Measurements from ENCODE around the gene STAP2.

STAP2 gene

GRCh38 chr19:4326215-4326836, 12.3 kb downstream of the STAP2 start:
- H3K36me3 ChIP-seq (ENCODE audit: control insufficient read depth, insufficient read depth, low read length), result peaks cover 3% of the 10 kb centered on the region; the same call in 1 of the 2 replicates
- WGBS (ENCODE audit: insufficient coverage, insufficient read length), result no CpG with 5 or more reads among the region's 13 CpGs
- peaks cover 4% of the 10 kb centered on the region; the same call in 1 of the 2 replicates for H3K4me1 ChIP-seq (ENCODE audit: control insufficient read depth, insufficient read depth, low read length)
- H3K9me3 ChIP-seq (ENCODE audit: control insufficient read depth, insufficient read depth, low read length), result no peaks in the 10 kb centered on the region
- H3K27ac ChIP-seq (ENCODE audit: low read length), result no peak overlapping the region
- H3K4me3 ChIP-seq (ENCODE audit: low read length), result peak overlapping the region; percentile 49; the same call in 1 of the 2 replicates
- H3K27me3 ChIP-seq (ENCODE audit: control insufficient read depth, insufficient read depth, low read length), result no peaks in the 10 kb centered on the region
- DNase-seq (ENCODE audit: low read depth, low spot score), result no peak

DNA sequence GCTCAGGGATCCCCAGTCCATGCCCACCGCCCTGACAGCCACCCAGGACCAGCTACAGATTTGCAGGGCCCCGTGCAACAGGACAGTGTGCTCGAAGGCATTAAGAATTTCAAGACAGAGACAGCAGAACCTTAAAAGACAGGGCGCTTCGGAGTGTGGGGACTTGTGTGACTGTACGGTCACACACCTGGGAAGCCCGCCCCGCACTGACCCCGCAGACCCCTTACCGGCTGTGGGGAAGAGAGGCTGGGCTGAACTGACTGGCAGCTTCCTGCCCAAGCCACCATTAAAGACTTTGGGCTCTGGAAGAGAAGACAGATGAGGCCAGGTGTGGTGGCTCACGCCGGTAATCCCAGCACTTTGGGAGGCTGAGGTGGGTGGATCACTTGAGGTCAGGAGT, 14.4 kb downstream of the STAP2 start:
- peaks cover 3% of the 10 kb centered on the region; the same call in 1 of the 2 replicates for H3K9me3 ChIP-seq (ENCODE audit: control insufficient read depth, insufficient read depth, low read length)
- H3K4me1 ChIP-seq (ENCODE audit: control insufficient read depth, insufficient read depth, low read length), result peaks cover 3% of the 10 kb centered on the region; the same call in 1 of the 2 replicates
- peaks cover 3% of the 10 kb centered on the region; the same call in 1 of the 2 replicates for H3K36me3 ChIP-seq (ENCODE audit: control insufficient read depth, insufficient read depth, low read length)
- no peak overlapping the region for H3K27ac ChIP-seq (ENCODE audit: low read length)
- no CpG with 5 or more reads among the region's 12 CpGs for WGBS (ENCODE audit: insufficient coverage, insufficient read length)
- H3K27me3 ChIP-seq (ENCODE audit: control insufficient read depth, insufficient read depth, low read length), result no peaks in the 10 kb centered on the region
- no peak overlapping the region for H3K4me3 ChIP-seq (ENCODE audit: low read length)
- no peak for DNase-seq (ENCODE audit: low read depth, low spot score)

- Histone ChIP-seq H3K9me3 (ENCODE audit: control insufficient read depth, insufficient read depth, low read length) (peaks cover 3% of the 10 kb centered on the region; the same call in 1 of the 2 replicates), H3K4me1 (ENCODE audit: control insufficient read depth, insufficient read depth, low read length) (0 out of 2 replicates have a peak, but pooled peaks cover 2% of the 10 kb centered on the region), H3K36me3 (ENCODE audit: control insufficient read depth, insufficient read depth, low read length) (peaks cover 6% of the 10 kb centered on the region), H3K4me3 (ENCODE audit: low read length) (no peak overlapping the region), H3K27me3 (ENCODE audit: control insufficient read depth, insufficient read depth, low read length) (no peaks in the 10 kb centered on the region), H3K27ac (ENCODE audit: low read length) (no peak overlapping the region)
- no CpG with 5 or more reads among the region's 9 CpGs for WGBS (ENCODE audit: insufficient coverage, insufficient read length)
- no peak for DNase-seq (ENCODE audit: low read depth, low spot score)
Observed at GRCh38 chr19:4323692-4324091, 14.9 kb downstream of the STAP2 start.

GRCh38 chr19:4322942-4323665, 15.5 kb downstream of the STAP2 start:
- peaks cover 3% of the 10 kb centered on the region; the same call in 1 of the 2 replicates for H3K9me3 ChIP-seq (ENCODE audit: control insufficient read depth, insufficient read depth, low read length)
- 0 out of 2 replicates have a peak, but pooled peaks cover 2% of the 10 kb centered on the region for H3K4me1 ChIP-seq (ENCODE audit: control insufficient read depth, insufficient read depth, low read length)
- DNase-seq (ENCODE audit: low read depth, low spot score), result no peak
- peaks cover 10% of the 10 kb centered on the region for H3K36me3 ChIP-seq (ENCODE audit: control insufficient read depth, insufficient read depth, low read length)
- WGBS (ENCODE audit: insufficient coverage, insufficient read length), result no CpG with 5 or more reads among the region's 37 CpGs
- H3K4me3 ChIP-seq (ENCODE audit: low read length), result no peak overlapping the region
- no peaks in the 10 kb centered on the region for H3K27me3 ChIP-seq (ENCODE audit: control insufficient read depth, insufficient read depth, low read length)
- H3K27ac ChIP-seq (ENCODE audit: low read length), result no peak overlapping the region

DNA sequence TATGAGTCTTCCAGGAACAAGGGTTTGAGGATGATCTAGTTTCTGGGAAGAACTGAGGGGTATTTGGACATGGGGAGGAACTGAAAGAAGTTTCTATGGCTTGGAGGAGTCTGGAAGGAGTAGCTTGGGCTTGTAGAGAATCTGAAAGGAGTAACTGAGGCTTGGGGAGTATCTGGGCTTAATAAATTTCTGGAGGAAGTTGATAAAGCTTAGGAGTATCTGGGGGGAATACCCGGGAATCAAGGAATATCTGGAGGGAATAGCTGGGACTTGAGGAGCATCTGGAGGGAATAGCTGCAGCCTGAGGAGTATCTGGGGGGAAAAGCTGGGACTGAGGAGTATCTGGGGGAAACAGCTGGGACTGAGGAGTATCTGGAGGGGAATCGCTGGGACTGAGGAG, 18.2 kb downstream of the STAP2 start:
- peaks cover 16% of the 10 kb centered on the region for H3K36me3 ChIP-seq (ENCODE audit: control insufficient read depth, insufficient read depth, low read length)
- H3K9me3 ChIP-seq (ENCODE audit: control insufficient read depth, insufficient read depth, low read length), result peaks cover 3% of the 10 kb centered on the region; the same call in 1 of the 2 replicates
- no peak overlapping the region for H3K4me3 ChIP-seq (ENCODE audit: low read length)
- no peaks in the 10 kb centered on the region for H3K4me1 ChIP-seq (ENCODE audit: control insufficient read depth, insufficient read depth, low read length)
- WGBS (ENCODE audit: insufficient coverage, insufficient read length), result no CpG with 5 or more reads among the region's 2 CpGs
- no peak for DNase-seq (ENCODE audit: low read depth, low spot score)
- no peak overlapping the region for H3K27ac ChIP-seq (ENCODE audit: low read length)
- H3K27me3 ChIP-seq (ENCODE audit: control insufficient read depth, insufficient read depth, low read length), result no peaks in the 10 kb centered on the region

GRCh38 chr19:4319067-4319718, 19.4 kb downstream of the STAP2 start:
- H3K36me3 ChIP-seq (ENCODE audit: control insufficient read depth, insufficient read depth, low read length), result peaks cover 16% of the 10 kb centered on the region
- WGBS (ENCODE audit: insufficient coverage, insufficient read length), result no CpG with 5 or more reads among the region's 2 CpGs
- H3K4me3 ChIP-seq (ENCODE audit: low read length), result no peak overlapping the region
- peaks cover 3% of the 10 kb centered on the region; the same call in 1 of the 2 replicates for H3K9me3 ChIP-seq (ENCODE audit: control insufficient read depth, insufficient read depth, low read length)
- no peak overlapping the region for H3K27ac ChIP-seq (ENCODE audit: low read length)
- no peaks in the 10 kb centered on the region for H3K4me1 ChIP-seq (ENCODE audit: control insufficient read depth, insufficient read depth, low read length)
- H3K27me3 ChIP-seq (ENCODE audit: control insufficient read depth, insufficient read depth, low read length), result no peaks in the 10 kb centered on the region
- no peak for DNase-seq (ENCODE audit: low read depth, low spot score)

GRCh38 chr19:4318460-4318859, 20.2 kb downstream of the STAP2 start:
- DNase-seq (ENCODE audit: low read depth, low spot score), result no peak
- Histone ChIP-seq H3K4me3 (ENCODE audit: low read length) (no peak overlapping the region), H3K4me1 (ENCODE audit: control insufficient read depth, insufficient read depth, low read length) (no peaks in the 10 kb centered on the region), H3K27me3 (ENCODE audit: control insufficient read depth, insufficient read depth, low read length) (no peaks in the 10 kb centered on the region), H3K36me3 (ENCODE audit: control insufficient read depth, insufficient read depth, low read length) (peaks cover 16% of the 10 kb centered on the region), H3K9me3 (ENCODE audit: control insufficient read depth, insufficient read depth, low read length) (peaks cover 3% of the 10 kb centered on the region; the same call in 1 of the 2 replicates), H3K27ac (ENCODE audit: low read length) (no peak overlapping the region)
- WGBS (ENCODE audit: insufficient coverage, insufficient read length), result no CpG with 5 or more reads among the region's 7 CpGs

DNA sequence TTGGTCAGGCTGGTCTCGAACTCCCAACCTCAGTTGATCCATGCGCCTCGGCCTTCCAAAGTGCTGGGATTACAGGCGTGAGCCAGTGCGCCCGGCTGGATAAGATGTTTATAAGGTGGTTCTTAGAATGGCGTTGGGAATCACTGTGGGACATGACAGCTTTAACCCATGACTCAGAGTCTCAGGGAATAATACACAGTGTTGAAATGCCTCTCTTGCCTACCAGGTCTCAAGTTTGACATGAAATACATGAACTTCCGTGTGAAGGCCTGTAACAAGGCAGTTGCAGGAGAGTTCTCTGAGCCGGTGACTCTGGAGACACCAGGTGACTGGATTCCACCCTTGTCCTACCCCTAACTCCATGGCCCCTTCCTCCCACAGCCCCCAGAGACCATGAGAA, 21.7 kb downstream of the STAP2 start:
- Histone ChIP-seq H3K4me3 (ENCODE audit: low read length) (no peak overlapping the region), H3K4me1 (ENCODE audit: control insufficient read depth, insufficient read depth, low read length) (no peaks in the 10 kb centered on the region), H3K9me3 (ENCODE audit: control insufficient read depth, insufficient read depth, low read length) (peaks cover 3% of the 10 kb centered on the region; the same call in 1 of the 2 replicates), H3K27me3 (ENCODE audit: control insufficient read depth, insufficient read depth, low read length) (no peaks in the 10 kb centered on the region), H3K27ac (ENCODE audit: low read length) (no peak overlapping the region), H3K36me3 (ENCODE audit: control insufficient read depth, insufficient read depth, low read length) (peaks cover 13% of the 10 kb centered on the region; the same call in 1 of the 2 replicates)
- no CpG with 5 or more reads among the region's 9 CpGs for WGBS (ENCODE audit: insufficient coverage, insufficient read length)
- DNase-seq (ENCODE audit: low read depth, low spot score), result no peak

GRCh38 chr19:4313847-4314490, 24.7 kb downstream of the STAP2 start:
- no peak for DNase-seq (ENCODE audit: low read depth, low spot score)
- Histone ChIP-seq H3K27me3 (ENCODE audit: control insufficient read depth, insufficient read depth, low read length) (no peaks in the 10 kb centered on the region), H3K27ac (ENCODE audit: low read length) (no peak overlapping the region), H3K4me1 (ENCODE audit: control insufficient read depth, insufficient read depth, low read length) (no peaks in the 10 kb centered on the region), H3K9me3 (ENCODE audit: control insufficient read depth, insufficient read depth, low read length) (no peaks in the 10 kb centered on the region), H3K4me3 (ENCODE audit: low read length) (no peak overlapping the region), H3K36me3 (ENCODE audit: control insufficient read depth, insufficient read depth, low read length) (peaks cover 23% of the 10 kb centered on the region; the same call in 1 of the 2 replicates)
- no CpG with 5 or more reads among the region's 12 CpGs for WGBS (ENCODE audit: insufficient coverage, insufficient read length)
